Coronary artery (tissue), 2 donors: ENCODE results near the gene TESMIN.

ENCODE experiments used
- DNase-seq: peaks from one replicate; pipeline ENCODE4 v3.0.0-alpha.2; 2017; ENCODE audit warnings: low spot score
- H3K27ac ChIP-seq, 2 donors: fragments of 200-600 bp; sonication (generic); one replicate each; pipeline ENCODE4 v1.5.1; 2016 to 2019
- H3K4me3 ChIP-seq: fragments of 200-600 bp; sonication (generic); 2 replicates; pipeline ENCODE4 v1.5.1; 2016; ENCODE audit warnings: mild to moderate bottlenecking, moderate library complexity
- TF ChIP-seq, protein P1 (sequence below): fragments of 200-600 bp; sonication (generic); IDR thresholded peaks from one replicate; pipeline ENCODE4 v1.5.1; 2019; ENCODE audit warnings: antibody characterized with exemption

Gene TESMIN

DNA sequence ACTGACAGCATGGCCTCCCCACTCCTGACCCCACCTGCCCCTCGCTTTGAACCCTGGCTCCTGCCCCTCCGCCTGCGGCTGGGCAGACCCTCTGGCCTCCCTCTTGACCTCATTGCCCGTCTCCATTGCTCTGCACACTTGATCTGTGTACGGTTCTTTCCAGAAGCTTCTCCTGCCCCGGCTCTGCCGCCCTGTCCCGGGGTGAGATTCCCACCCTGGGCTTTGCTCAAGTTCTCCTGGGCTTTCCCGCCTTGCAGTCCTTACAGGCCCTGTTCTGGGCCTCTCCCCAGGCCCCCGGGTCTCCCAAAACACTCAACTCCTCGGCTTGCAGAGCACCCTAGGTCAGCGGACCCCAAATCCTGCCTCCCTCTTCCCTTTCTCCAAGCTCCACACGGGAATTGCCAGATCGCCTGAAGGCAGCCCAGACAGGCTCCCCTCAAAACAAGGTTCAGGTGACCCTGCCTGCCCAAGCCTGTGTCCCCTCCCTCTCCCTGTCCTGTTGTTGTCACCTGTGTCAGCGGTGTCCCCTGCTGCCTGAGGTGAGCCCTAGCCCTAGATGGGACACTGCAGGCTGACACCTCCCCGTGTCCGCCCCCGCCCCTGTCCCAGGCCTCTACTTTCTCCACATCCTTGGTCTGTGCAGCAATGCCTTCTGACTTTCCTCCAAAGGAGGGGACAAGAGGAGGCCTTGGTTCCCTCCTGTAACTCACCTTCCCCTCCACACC is 65.5 kb downstream of the TESMIN start:
- TF ChIP-seq, protein P1, sequence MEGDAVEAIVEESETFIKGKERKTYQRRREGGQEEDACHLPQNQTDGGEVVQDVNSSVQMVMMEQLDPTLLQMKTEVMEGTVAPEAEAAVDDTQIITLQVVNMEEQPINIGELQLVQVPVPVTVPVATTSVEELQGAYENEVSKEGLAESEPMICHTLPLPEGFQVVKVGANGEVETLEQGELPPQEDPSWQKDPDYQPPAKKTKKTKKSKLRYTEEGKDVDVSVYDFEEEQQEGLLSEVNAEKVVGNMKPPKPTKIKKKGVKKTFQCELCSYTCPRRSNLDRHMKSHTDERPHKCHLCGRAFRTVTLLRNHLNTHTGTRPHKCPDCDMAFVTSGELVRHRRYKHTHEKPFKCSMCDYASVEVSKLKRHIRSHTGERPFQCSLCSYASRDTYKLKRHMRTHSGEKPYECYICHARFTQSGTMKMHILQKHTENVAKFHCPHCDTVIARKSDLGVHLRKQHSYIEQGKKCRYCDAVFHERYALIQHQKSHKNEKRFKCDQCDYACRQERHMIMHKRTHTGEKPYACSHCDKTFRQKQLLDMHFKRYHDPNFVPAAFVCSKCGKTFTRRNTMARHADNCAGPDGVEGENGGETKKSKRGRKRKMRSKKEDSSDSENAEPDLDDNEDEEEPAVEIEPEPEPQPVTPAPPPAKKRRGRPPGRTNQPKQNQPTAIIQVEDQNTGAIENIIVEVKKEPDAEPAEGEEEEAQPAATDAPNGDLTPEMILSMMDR, result no peak
- H3K4me3 ChIP-seq, result no peak overlapping the region
- no peak overlapping the region for H3K27ac ChIP-seq
- DNase-seq, result no peak

DNA sequence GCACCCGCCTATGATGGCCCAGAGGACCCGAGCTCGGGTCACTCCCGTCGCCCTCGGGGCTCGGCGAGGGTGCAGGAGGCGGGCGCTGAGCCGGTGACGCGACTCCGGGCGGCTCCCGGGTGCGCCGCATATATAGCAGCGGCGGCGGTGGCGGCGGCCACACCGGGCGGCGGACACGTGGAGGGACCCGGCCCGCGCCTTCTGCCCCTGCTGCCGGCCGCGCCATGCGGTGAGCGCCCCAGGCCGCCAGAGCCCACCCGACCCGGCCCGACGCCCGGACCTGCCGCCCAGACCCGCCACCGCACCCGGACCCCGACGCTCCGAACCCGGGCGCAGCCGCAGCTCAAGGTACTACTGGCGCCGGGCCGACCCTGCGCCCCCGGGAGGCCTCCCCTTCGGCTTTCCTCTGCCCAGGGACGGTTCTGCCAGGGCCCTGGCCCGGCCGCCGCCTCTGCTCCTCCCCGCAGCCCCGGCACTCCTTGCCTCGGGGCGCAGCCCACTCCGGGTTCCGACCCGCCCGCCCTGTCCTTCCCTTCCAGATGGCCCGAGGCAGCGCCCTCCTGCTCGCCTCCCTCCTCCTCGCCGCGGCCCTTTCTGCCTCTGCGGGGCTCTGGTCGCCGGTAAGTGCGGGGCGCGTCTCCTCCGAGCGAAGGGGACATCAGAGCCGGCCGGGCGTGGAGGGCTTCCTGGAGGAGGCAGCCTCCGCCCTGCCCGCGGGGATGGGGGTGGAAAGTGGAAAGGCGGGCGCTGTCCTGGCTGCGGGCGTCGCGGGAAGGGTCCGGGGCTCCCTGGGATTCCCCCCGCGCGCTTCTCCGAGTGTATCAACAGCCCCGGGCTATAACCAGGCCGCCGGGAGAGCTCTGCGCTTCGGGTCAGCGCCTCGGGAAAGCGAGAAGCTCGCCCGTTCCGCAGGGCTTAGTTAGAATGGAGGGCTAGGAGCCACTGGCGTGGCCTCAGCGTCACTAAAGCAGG is 66.6 kb downstream of the TESMIN start, which contains the start of gene GAL:
TSS of gene GAL (plus strand) at position 160 of the 972 bp plus-strand sequence. CDS start at position 540, 380 bp downstream.
- DNase-seq, result no peak

GRCh38 chr11:68683536-68684384 is 67.6 kb downstream of the TESMIN start:
- Histone ChIP-seq H3K27ac (no peak overlapping the region), H3K4me3 (peak overlapping the region; percentile 71)
- TF ChIP-seq, protein P1, result no peak
- peak; percentile 67 for DNase-seq

More for the DNA sequence above, 66.6 kb downstream of the TESMIN start, which contains the start of gene GAL:
- Histone ChIP-seq H3K27ac (no peak within 1 kb of the TSS), H3K4me3 (peak within 1 kb of the TSS; percentile 71)
- TF ChIP-seq, protein P1, result no peak

DNA sequence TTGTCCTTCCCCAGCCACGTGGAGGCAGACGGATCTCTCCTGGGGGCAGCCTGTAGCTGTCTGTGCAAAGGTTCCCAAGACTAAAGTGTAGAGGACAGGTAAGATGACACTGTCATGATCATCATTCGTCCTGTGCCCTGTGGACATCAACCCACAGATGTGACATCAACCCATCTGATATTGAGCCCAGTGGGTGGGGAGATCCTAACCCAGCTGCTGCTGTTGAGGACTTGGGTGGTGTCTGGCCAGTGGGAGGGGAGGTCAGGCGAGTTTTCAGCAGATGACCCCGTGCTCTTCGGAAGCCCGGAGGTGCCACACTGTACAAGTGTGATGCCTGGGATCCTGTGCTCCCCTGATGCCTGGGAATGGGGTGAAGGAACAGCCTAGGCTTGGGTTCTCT is 68.2 kb downstream of the TESMIN start:
- H3K4me3 ChIP-seq, result no peak overlapping the region
- no peak for DNase-seq
- no peak overlapping the region for H3K27ac ChIP-seq
- TF ChIP-seq, protein P1, result no peak

DNA sequence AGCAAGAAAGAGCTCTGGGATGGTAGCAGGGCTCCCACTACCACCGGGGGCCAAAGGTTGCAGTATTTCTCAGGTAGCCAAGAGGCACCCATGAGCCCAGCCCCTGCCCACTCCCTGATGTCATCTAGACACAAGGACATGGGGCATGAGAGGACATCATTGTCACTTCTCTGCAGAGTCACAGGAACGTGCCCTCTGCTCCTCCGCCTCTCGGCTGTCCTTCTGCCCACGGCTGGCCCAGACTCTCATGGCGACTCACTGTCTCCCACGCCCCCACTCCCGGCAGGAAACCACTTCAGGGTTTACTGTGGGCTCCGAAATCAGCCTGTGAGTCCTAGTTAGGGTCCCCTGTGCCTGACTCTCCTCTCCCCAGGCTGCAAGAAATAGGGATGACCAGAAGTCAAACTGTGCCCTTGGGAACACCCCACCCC is 68.8 kb downstream of the TESMIN start:
- Histone ChIP-seq H3K4me3 (no peak overlapping the region), H3K27ac (no peak overlapping the region)
- TF ChIP-seq, protein P1, result no peak
- DNase-seq, result peak; percentile 45

- TF ChIP-seq, protein P1, result no peak
- Histone ChIP-seq H3K27ac (no peak overlapping the region), H3K4me3 (no peak overlapping the region)
- no peak for DNase-seq
These were observed 70.6 kb downstream of the TESMIN start for GRCh38 chr11:68680541-68681231.
